ENCODE measurements around the gene BCO1.

Gene BCO1

GRCh38 chr16:81315271-81316175 is 77.0 kb downstream of the BCO1 start:
- in situ Hi-C loops (cut with MboI; ENCODE audit: low sequenced_read_pairs) = no loop called here

DNA sequence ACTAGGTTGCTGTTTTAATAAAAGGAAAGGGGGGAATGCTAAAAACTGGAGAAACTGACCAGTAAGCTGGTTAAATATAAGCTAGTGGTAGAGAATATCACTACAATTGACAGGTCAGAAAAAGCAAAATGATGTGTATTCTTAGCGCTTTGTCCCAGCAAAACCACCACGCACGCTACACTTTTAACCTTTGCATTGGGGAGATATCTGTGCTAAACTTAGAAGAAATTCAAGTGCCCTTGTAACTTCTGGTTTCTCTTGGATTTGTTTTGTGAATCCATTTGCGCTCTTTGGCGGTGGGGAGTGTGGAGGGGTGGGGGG is 77.6 kb downstream of the BCO1 start:
- in situ Hi-C loops (cut with MboI; ENCODE audit: low sequenced_read_pairs) = no loop called here

DNA sequence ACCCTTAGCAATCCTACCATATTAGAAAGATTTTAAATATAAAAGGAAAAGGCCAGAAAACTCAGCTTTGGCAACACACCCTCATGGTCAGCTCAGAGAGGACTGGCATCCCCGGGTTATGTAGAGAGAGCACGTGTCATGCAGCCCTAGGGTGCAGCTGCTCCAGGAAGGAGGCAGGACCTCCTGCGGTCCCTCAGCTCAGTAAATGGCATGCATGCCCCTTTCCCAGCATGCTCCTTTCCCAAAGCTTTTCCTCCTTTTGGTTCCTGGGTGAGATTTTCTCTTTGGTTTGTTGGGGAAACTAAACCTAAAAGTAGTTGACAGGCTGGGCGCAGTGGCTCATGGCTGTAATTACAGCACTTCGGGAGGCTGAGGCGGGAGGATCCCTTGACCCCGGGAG is 80.2 kb downstream of the BCO1 start:
- in situ Hi-C loops (cut with MboI; ENCODE audit: low sequenced_read_pairs) = no loop called here

DNA sequence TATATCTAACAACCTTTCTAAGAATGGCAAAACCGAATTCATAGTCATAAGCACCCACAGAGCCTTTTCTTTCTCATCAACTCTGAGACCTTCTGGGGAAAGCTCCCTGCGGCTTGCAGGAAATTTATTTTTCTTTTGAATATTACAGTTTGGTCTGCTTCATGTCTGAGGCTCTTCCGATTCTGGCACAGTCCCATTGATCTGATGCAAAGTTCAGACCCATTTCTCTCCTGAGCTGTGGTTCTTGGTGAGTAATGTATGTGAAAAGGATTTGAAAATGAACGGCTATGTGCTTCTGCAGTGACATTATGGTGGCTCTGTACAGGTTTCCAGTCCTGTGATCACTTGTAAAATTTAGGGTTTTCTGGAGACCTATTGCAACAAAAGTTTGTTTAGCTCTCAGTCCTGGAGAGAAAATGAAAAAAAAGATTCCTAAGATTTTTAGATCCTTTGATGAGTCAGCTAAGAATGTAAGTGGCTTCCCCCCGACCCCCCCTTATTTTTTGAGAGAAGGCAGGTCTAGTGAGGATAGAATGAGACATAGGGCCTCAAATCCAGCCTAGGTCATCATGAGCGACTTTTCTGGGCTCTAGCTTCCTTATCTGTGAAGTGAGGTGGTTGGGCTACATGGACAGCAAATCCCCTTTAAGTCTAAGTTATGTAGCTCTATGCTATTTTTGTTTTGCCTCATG is 80.9 kb downstream of the BCO1 start:
- in situ Hi-C loops (cut with MboI; ENCODE audit: low sequenced_read_pairs) = no loop called here

DNA sequence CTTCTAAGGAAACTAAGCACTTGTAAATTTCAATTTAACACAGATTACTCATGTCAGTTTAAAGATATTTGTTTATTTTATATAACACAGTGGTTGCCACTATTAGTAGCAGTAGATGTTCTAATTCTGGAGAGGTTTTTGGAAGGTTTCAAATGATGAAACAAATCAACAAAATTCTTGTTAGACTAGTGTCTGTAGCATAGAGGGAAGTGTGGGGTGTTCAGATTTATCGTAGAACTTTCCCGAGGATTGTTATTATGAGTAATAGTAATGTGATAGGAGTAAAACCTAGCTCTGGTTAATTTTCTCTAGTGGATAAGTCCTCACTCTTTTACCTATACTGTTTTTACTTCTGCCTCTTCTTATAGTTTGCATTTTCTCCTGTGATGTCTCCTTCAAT is 82.5 kb downstream of the BCO1 start:
- in situ Hi-C loops (cut with MboI; ENCODE audit: low sequenced_read_pairs) = no loop called here

DNA sequence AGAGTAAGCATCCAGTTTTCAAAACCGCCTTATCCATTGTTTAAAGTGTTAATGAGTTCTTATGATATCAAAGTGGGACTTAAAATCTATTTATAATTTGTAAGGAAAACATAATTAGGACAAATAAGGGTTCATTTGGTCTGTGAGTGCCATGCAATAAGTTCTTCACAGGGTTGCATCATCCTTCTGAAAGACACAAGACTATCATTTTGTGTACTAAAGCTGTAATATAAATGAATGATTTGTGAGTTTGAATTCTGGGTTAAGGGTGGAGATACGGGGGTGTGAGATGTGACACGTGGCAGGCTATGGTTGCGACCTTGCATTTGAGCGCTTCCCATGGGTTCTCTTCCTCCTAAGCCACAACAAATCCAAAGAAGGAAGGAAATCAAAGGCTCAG is 83.0 kb downstream of the BCO1 start:
- in situ Hi-C loops (cut with MboI; ENCODE audit: low sequenced_read_pairs) = no loop called here

GRCh38 chr16:81324808-81325207 is 86.3 kb downstream of the BCO1 start:
- in situ Hi-C loops (cut with MboI; ENCODE audit: low sequenced_read_pairs) = no loop called here

- in situ Hi-C loops (cut with MboI; ENCODE audit: low sequenced_read_pairs) = no loop called here
Observed at GRCh38 chr16:81327011-81327410, 88.5 kb downstream of the BCO1 start.

DNA sequence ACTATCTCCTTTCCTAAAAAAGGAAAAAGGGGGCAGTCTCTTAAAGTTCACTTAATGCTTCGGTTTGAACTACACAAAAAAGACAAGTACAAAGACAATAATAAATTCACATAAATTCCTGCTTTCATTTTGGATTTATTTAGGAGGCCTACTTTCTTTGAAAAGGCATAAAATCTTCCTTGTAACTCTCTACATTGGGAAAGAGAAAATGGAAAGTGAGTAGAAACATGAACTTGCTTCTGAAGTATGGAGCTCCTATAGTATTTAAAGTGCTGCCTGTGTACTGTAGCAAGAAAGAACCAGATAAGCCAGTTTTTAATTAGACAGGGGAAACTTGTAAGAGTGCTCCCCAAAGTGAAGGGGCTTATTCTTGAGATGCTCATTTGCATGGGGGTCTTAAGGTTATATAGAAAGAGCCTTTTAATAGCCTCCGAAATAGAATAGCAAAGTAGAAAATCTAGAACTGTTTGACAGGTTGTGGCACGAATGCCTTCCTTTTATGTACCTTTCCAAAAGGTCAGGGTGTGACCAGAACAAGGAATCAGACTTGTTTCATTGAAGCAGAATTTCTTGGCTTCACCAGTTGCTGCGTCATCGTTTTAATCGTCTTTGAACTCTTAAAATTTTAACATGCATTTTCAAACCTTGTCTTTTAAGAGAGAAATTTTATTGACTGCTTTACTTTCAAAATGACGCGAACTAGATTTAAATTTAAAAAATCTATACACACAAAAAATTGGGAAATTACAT is 89.1 kb downstream of the BCO1 start:
- in situ Hi-C loops (cut with MboI; ENCODE audit: low sequenced_read_pairs) = no loop called here

- in situ Hi-C loops (cut with MboI; ENCODE audit: low sequenced_read_pairs) = no loop called here
Observed at GRCh38 chr16:81329947-81330346, 91.5 kb downstream of the BCO1 start.

GRCh38 chr16:81333356-81333755 is 94.9 kb downstream of the BCO1 start:
- in situ Hi-C loops (cut with MboI; ENCODE audit: low sequenced_read_pairs) = no loop called here

DNA sequence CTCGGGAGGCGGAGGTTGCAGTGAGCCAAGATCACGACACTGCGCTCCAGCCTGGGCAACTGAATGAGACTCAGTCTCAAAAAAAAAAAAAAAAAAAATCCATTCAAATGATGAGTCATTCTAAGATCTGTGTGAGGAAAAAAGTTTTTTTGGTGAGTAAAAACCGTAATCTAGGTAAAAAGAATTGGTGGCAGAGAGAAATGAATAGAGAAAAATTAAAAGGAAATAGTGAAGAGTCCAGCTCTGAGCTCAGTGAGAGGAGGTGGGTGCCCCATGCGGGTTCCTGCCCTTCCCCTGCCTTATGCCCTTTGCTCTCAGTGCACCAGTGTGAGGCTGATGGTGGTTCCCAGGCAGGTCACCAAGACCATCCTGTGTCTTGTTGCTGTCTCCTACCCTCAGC is 97.2 kb downstream of the BCO1 start:
- in situ Hi-C loops (cut with MboI; ENCODE audit: low sequenced_read_pairs) = no loop called here

GRCh38 chr16:81337097-81337496 is 98.6 kb downstream of the BCO1 start:
- in situ Hi-C loops (cut with MboI; ENCODE audit: low sequenced_read_pairs) = no loop called here
